GM18517 (cell line): Measurements from ENCODE around the gene IQCN.

Experiments used
- ATAC-seq: cut with Tn5 transposase; IDR thresholded peaks from one replicate; pipeline ENCODE4 v1.9.1; 2021; ENCODE audit warnings: mild to moderate bottlenecking, moderate library complexity; ENCODE audit not compliant: unreplicated experiment

Gene IQCN

DNA sequence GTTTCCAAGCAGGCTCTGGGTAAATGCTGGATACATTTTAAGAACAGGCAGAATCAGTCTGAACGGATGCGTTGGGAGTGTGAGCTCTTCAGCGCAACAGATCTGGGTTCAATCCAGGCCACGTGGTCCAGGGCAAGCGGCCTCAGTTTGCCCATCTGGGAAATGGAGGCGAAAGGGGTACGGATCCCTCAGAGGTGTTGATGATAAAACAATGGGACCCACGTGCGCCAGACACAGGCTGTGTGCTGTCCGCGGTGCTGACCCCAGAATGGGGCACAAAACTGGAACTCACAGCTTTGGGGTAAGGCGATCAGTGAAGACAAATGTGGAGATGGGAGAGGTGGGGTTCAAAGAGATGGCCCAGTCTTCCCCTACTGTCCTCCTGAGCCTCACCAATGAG lies 34.9 kb downstream of the IQCN start:
- ATAC-seq, result no peak

DNA sequence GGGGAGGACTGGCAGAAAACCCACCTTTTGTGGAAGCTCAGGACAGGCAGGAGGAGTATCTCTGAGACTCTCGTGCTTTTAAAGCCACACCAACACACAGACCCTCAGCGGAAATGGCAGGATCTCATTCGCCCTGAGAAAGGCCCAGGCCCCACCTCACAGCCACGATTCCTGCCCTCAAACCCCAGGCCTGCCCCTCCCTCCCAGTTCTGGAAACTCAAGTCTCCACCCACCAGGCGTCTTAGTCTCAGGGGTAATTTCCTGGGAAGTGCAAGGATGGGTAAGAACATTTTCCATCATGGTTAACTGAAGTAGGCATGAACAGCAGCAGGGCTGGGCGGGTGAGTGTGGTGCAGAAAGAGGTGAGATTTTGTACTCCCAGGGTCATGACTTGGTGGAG lies 40.1 kb downstream of the IQCN start:
- ATAC-seq, result no peak

DNA sequence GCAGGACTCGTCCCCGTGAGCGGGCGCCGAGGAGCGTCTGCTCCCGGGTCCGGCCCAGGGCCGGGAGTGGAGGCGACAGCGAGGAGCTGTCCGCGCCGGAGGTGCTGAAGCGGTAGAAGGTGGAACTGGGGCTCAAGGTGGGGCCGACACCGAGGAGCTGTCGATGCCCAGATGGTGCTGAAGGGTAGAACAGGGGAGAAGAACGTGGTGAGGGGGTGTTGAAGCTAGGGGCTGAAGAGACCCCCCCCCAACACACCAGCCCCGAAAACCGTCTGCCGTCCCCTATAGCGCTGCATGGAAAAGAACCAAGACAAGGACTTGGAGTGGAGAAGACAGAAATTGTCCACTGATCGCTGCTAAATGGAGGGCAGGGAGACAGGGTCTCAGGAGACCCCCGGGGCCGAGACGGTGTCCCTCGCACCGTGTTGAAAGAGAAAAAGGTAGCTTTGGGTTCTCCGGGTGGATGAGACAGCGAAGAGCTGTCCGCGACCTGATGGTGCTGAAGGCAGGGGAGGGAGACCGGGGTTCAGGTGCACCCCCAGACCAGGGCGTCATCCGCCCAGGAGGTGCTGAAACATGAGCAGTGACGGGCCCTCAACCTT lies 40.9 kb downstream of the IQCN start:
- ATAC-seq, result no peak

DNA sequence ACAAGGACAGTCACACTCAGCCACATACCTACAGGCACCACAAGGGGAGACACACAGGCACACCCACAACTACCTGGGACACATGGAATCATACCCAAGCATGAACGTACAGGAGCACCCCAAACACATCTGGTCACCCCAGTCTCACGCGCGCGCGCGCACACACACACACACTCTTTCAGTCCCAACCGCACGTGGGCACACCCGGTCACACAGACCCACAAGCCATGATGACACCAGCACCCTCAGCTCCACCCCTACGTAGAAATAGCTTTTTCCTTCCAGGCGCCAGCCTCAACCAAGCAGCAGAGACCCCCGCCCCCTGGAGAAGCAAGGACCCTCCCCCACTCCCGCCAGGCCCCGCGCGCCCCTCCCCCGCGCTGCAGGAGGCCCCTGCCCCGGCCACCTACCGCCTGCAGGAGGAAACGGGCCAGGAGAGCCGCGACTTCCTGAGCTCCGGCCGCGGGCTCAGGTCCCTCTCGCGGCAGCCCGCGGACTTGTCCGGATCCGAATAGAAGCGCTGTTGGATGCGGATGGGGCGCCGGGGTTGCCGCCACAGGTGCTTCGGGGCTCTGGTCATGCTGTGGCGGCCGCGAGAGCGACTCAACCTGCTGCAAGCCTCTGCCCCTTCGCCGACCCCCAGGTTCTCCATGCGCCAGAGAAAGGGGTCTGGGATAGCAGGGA lies 41.6 kb downstream of the IQCN start:
- no peak for ATAC-seq

DNA sequence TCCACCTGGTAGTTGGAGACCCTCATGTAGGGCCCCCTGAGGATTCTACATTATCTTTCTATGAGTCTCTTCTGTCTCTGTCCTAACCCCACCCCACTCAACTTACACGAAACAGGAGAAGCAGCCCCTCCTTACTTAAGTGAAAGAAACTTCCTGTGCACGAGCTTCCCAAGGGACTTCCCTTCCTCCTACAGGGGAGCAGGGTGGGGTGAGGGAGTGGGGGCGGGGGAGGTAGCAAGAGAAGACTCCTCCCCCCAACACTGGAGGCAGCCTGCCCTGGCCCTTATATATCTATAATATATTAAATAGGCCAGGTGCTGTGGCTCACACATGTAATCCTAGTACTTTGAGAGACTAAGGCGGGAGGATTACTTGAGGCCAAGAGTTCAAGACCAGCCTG lies 42.5 kb downstream of the IQCN start:
- no peak for ATAC-seq

DNA sequence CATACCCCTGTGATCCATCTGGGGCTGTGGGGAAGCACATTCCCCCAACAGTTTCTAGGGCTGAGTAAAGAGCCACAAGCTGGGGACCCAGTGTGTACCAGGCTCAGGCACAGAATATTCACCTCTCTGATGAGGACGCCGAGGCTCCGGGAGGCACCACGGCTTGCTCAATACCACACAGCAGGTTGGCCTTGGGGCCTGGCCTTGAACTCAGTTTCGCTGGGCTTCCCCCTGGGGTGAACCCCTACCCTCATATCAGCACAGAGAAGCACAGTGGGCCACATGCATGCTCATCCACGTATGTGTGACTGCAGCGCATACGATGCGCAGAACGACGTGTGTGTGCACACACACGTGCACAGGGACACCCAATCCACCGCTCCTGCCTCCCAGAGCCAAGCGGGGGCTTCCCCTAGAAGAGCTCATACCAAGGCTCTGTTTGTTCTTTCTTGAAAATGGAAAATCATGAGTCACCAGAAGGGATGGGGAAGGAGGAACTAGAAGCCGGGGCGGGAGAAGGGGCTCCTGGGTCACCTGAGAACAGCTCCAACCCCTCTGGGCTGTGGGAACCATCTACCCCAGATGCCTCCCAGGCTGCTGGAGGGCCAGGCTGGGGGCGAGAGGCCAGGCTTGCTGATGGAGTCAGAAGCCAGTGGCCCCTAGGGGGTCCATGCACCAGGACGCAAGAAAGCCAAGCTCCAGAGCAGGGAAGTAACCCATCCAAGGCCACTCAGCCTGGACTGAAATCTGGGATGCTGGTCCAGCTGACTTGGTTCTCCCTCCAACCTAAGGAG lies 43.1 kb downstream of the IQCN start:
- ATAC-seq, result no peak

DNA sequence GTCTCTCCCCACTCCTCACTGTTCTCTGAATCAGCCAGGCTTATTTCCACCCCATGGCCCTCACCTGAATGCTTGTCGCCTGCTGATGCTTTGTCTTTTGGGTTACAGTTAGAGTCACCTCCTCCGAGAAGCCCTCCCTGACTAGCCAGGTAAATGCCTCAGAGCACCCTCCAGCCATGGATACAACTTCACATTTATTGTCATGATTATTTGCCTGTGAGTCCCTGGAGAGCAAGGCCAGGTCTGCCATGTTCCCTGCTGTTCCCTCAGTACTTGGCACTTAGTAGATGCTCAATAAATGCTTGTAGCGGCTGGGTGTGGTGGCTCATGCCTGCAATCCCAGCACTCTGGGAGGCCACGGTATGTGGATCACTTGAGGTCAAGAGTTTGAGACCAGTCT lies 44.3 kb downstream of the IQCN start:
- ATAC-seq, result no peak

DNA sequence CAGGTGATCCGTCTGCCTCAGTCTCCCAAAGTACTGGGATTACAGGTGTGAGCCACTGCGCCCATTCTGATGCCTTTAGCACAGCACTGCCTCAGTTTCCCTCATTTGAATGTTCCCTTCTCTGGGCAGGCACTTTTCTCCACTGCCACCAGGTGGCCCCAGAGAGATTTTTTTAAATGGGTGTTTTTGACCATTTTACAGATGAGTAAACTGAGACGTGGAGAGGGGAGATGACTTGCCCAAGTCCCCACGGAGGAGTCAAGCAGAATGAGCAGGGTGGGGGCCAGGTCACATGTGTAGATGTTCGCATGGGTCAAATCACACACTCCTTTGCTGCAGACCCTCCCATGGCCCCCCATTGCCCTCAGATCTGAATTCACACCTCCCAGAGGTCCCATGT lies 44.8 kb downstream of the IQCN start:
- no peak for ATAC-seq

DNA sequence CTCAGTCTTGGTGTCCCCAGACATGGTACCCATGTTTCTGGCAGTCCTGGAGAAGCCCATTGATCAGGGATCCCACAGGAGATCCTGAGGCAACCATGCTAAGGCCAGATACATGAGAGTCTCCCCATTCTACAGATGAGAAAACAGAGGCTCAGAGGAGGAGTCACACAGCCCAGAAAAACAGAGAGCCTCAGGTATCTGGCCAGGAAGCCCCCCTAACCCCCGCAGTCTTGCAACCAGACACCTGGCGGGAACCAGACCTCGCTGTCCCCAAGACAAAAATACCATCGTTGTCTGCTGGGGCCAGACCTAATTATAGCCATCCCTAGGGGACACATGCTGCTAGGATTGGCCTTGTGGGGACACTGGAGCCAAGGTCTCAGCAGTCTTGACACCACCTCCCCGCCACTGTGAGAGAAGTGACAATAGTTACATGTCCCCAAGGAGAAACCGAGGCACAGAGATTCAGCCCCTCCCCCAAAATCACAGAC lies 46.4 kb downstream of the IQCN start:
- ATAC-seq, result no peak

DNA sequence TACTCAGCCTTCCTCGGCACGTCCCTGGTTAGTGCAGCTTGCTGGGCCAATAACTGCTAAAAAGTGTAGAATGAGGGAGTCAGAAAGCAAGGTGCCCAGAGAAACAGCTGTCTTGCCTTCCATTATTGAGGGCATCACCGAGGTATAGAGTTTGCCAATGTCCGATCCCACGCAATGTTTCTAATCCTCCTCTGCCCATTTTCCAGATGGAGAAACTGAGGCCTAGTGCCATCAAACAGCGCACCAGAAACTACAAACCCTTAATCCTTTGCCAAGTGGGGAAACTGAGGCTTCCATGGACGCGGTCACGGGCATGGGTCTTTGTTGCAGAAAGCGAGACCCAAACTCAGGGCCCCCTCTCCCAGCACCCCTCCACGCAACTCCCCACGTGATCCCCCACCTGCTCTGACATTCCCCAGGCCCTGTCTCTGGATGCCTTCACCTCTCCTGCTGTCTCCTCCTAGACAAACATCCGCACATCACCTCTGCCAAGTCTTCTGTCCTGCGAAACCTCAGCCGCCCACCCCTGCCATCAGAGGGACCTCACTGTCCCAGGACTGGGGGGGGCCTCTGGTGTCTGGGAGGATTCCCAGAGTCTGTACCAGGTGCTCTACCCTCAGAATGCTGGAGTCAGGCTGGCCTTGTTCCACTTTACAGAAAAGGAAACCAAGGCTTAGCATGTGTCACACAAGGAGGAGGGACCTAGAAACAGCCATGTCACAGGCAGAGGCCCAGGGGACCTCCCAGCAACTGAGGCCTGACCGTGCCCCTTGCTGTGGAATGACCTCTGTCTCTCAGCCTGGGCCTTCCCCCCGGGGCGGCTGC lies 47.1 kb downstream of the IQCN start:
- no peak for ATAC-seq

DNA sequence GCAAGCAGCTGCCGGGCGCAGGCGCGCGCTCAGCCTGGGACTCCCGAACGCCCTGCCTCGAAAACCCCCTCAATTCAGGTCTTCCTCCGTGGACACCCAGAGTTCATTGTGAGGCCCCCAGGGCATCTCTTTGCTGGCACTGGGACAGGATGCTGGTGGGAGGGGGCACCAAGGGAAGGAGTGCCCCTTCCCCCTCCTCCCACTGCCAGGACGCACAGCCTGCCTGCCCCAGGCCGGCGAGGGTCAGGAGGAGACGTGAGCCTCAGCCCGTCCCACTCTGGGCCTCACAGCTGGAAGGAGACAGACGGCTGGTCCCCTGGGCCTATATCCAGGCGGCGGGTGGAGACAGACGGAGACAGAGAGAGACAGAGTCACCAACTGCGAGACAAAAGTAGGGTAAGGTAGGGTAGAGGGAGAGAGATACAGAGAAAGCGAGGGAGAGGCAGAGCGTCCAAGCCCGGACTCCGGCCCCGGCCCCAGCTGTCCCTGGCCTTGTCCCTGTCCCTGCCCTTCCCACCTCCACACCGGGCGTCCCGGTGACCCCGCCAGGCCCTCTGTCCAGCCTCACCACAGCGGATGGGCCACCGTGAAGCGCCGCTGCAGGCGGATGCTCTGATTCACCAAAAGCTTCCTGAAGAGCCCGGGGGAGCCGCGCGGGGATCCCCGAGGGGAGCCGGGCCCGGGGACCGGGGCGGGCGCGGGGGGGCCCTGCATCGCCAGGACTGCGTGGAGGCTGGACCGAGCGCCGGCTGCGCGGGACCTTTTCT lies 48.4 kb downstream of the IQCN start, which contains the start of gene PDE4C:
Gene PDE4C (minus strand): TSS at position 737 of the 767 bp plus-strand sequence. CDS start 23 bp downstream, at position 714.
- no peak for ATAC-seq

DNA sequence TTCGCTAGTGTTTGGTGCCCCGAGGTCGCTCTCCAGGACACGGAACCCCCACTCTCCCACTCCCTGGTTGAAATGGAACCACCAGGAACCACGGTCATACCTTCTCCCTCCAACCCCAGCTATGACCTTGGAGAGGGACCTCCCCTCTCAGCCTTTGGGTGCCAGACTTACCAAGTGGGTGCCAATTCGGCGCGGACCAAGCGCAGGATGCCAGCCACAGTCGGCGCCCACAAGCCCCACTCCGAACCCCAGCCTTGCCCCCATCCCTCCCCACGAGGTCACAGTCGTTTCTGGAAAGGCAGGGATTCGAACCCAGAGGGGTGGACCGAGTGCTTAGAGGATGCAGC lies 48.9 kb downstream of the IQCN start:
- ATAC-seq, result no peak

DNA sequence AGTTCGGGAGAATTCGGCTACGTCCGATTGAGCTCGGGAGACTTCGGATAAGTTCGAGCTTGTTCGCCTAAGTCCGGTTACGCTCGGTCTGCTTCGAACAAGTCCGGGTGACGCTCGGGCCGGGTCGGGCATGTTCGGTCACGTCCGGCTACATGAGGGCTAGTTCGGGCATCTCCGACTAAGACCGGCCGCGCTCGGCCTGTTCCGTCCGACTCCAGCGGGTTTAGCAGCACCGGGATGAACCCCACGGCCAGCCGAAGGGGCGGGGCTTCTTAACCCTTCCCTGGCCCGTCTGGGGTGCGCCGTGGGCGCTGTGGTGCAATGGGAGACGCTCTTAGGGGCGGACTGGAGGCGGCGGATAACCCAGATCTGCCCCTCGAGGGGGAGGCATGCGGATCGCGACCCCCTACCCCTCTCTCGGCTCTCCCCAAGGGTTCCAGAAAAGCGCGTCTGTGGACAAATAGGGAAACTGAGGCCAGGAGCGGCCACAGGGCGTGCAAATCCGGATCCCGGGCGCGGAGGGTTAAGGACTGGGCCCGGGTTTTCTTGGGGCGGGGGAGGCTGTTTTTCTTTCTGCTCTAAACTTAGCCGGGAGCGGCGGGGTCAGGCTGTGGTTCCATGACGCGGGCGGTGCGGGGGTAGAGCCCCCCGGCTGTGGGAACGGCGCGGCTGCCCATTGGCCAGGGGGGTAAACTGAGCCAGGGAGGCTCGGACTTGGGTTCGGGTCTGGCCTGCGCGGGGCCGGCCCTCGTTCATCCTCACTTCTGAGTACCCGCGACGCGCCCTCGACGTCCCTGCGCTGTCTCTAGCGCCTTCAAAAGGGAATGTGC lies 49.5 kb downstream of the IQCN start:
- ATAC-seq, result peak; percentile 84

DNA sequence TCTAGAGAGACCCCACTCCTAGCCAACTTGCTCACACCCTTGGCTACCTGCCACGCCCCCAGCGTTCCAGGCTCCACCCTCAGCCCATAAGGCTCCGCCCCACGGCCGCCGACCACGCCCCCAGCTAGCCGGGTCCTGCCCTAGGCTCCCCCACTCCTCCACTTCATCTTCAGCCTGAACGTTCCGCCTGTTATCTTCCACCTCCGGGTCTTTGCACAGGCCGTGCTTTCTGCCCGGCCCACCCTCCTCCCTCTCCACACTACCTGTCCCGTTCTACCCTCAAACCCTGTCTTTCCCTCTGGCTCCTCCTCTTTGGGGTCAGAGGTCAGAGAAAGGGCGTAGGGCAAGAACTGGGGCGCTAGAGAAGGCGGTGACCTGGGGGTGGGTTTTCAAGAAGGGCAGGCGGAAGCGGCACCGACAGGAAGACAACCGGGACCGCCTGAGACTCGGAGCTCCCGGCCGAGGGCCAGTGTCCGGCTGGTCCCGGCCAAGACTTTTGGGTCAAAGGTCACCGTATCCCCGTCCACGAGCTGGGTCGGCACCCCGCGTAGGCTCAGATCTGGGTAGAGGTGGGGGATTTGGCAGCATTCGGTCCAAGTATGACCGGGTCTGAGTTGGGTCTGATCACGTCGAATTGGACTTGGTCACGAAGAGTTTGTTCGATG lies 50.3 kb downstream of the IQCN start:
- no peak for ATAC-seq

DNA sequence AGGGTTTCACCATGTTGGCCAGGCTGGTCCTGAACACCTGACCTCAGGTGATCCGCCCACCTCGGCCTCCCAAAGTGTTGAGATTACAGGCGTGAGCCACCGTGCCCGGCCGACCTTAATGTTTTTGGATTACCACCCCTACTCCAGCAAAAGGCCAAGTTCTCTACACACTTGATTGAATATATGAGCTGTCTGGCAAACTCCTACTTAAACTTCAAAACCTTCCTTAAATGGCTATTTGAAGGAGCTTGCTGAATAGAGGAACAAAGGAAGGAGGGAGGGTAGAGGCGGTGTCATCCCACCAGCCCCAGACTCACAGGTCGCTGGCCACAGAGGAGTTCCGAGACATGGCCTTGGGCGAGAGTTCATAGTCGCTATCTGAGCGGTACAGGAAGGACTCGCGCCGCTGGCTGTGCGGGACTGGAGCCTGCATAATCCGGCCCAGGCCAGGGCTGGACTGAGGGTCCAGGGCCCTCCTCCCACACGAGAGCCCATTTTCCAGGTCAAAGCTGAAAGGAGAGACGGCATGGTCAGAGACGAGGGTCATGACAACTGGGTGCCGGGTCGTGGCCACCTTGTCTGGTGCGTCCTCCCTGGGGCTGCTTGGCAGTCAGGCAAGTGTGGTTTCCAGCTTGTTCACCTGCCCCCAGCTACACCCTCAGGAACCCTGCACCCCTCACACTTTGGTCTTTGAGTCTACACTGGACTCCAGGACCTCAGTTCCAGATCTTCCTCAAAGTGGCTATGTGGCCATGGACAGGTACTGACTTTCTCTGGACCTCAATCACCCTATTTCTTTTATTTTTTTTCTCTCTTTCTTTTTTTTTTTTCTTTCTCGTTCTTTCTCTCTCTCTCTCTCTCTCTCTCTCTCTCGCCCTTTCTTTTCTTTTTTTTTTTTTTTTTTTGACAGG lies 52.2 kb downstream of the IQCN start:
- no peak for ATAC-seq

DNA sequence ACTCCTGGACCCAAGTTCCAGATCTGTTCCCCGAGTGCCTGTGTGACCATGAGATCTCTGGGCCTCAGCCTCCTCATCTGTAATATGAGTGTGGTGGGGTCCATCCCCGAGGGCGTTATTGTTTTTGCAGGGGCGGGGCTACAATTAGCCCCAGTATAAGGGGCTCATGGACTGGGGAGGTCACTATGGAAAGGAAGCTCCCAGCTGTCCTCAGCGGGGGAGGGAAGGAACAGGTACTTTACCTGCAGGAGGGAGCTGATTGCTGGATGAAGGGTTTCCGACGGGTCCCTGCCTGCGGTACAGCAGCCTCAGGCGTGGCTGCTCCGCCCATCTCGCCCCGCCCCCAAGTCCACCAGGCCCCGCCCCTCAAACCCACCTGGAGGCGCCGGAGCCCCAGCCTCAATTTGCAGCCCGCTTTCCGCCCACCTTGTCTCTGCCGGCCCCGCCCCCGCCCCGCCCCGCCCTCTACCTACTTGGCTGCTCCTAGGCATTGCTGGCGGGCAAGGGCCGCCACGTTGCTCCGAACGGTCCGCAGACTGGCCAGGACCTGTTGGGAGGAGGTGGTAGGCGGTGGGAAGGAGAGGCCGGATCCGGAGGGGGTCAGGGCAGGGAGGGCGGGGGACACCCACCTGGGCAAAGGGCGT lies 53.5 kb downstream of the IQCN start:
- ATAC-seq, result no peak

DNA sequence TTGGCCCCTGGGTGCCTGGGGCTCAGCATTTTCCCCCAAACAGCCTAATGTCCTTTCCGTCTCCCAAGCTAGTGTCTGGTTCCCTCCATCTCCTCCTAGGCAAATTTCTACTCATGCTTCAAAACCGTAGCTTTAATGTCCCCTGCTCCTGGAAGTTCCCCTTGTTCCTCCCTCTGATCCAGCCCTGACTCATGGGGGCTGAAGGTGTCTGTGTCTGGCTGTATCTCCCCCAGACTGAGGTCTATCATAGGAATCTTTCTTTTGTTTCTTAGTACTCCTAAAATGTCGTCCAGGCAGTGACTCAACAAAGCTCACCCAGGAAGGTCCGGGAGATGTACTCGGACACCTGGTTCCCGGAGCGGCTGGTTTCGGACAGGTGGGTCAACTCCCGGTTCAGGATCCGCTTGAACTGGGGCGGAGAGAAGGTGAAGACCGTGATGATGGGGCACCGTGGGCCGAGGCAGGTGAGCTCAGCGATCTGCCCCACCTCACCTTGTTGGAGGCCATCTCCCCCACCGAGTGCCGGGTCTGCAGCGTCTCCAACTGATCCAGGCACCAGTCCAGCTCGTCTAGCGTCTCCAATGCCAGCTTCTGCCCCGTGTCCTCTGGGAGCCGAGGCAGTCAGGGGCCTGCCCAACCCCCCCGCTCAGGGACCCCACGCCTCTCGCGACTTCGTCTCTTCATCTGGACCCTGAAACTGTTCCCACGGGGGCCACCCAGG lies 54.2 kb downstream of the IQCN start:
- no peak for ATAC-seq
